HG02852 (cell line): ENCODE results near the gene NUP98.

ENCODE experiments used
- ATAC-seq: cut with Tn5 transposase; IDR thresholded peaks from one replicate; pipeline ENCODE4 v1.9.1; 2021; ENCODE audit warnings: mild to moderate bottlenecking, moderate library complexity; ENCODE audit not compliant: unreplicated experiment

The NUP98 gene

GRCh38 chr11:3738723-3739122 is 58.6 kb downstream of the NUP98 start:
- ATAC-seq = no peak

- no peak for ATAC-seq
Measured at GRCh38 chr11:3738241-3738640, 59.1 kb downstream of the NUP98 start.

- ATAC-seq = no peak
Measured at GRCh38 chr11:3737386-3737933, 59.9 kb downstream of the NUP98 start.

- no peak for ATAC-seq
Measured at GRCh38 chr11:3736816-3737215, 60.5 kb downstream of the NUP98 start.

GRCh38 chr11:3735827-3736226 is 61.5 kb downstream of the NUP98 start:
- no peak for ATAC-seq

- no peak for ATAC-seq
Measured at GRCh38 chr11:3732671-3733436, 64.5 kb downstream of the NUP98 start.

- no peak for ATAC-seq
Measured at GRCh38 chr11:3723014-3723708, 74.2 kb downstream of the NUP98 start.

GRCh38 chr11:3722100-3722499 is 75.3 kb downstream of the NUP98 start:
- ATAC-seq = no peak

- ATAC-seq = no peak
Measured at GRCh38 chr11:3720997-3721396, 76.4 kb downstream of the NUP98 start.

- ATAC-seq = no peak
Measured at GRCh38 chr11:3712274-3712673, 85.1 kb downstream of the NUP98 start.

GRCh38 chr11:3710485-3711259 is 86.7 kb downstream of the NUP98 start:
- no peak for ATAC-seq

GRCh38 chr11:3709977-3710376 is 87.4 kb downstream of the NUP98 start:
- ATAC-seq = no peak

- no peak for ATAC-seq
Measured at GRCh38 chr11:3707176-3707575, 90.2 kb downstream of the NUP98 start.

- ATAC-seq = no peak
Measured at GRCh38 chr11:3703383-3703782, 94.0 kb downstream of the NUP98 start.

GRCh38 chr11:3700910-3701309 is 96.4 kb downstream of the NUP98 start:
- no peak for ATAC-seq

- no peak for ATAC-seq
Measured at GRCh38 chr11:3700410-3700809, 96.9 kb downstream of the NUP98 start.

- no peak for ATAC-seq
Measured at GRCh38 chr11:3686751-3687150, 110.6 kb downstream of the NUP98 start.

GRCh38 chr11:3685923-3686322 is 111.4 kb downstream of the NUP98 start:
- no peak for ATAC-seq

- ATAC-seq = no peak
Measured at GRCh38 chr11:3684819-3685172, 112.6 kb downstream of the NUP98 start.

GRCh38 chr11:3684129-3684818 is 113.1 kb downstream of the NUP98 start:
- no peak for ATAC-seq

GRCh38 chr11:3683039-3683438 is 114.3 kb downstream of the NUP98 start:
- ATAC-seq = no peak
